Stimulated activated CD4-positive, alpha-beta T cell treated with anti-CD3 and anti-CD28 coated beads, Interleukin-2, amount 100 ng/mL, for 48 hours (primary cell): ENCODE measurements around the gene SGSH.
"Not testable (repeated sequence)": the region's sequence is repeated elsewhere in the genome, so short reads cannot be mapped to it uniquely, and the experiment has no call there.

Source experiments
- DNase-seq, 2 donors: peaks; one replicate each; pipeline ENCODE4 v3.0.0-alpha.2; 2020

The SGSH gene

DNA sequence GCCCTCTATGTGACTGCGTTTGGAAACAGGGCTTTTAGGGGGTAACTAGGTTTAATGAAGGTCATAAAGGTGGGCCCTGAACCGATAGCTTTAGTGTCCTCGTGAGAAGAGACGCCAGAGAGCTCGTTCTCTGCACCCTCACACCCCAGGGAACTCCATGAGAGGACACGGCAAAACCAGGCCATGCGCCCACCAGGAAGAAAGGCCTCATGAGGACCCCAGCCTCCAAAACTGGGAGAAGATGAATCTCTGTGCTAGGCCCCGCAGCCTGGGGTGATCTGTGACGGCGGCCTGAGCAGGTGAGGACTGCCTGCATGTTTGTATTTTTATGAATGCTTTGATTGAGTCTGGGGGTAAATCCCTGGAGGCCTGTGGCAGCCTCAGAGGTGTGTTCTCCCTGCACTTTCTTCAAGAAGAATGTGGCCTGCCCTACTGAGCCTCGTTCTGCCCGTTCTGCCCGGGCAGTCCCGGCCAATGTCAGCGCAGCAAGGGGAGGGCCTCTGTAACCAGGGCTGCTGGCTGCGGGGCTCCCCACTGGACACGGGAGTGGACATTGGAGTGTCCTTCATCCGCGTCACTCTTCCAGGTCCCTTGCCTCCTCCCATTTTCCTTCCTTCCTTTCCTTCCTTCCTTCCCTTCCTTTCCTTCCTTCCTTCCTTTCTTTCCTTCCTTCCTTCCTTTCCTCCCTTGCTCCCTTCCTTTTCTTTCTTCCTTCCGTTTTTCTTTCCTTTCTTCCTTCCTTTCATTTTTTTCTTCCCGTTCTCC is 33.7 kb upstream of the SGSH start:
- DNase-seq = no peak

DNA sequence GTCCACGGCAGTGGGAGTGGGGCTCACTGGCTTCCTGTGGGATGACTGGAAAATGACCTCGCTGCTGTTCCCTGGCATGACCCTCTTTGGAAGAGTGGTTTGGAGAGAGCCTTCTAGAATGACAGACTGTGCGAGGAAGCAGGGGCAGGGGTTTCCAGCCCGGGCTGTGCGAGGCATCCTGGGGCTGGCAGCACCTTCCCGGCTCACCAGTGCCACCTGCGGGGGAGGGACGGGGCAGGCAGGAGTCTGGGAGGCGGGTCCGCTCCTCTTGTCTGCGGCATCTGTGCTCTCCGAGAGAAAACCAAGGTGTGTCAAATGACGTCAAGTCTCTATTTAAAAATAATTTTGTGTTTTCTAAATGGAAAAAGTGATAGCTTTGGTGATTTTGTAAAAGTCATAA is 32.7 kb upstream of the SGSH start:
- DNase-seq = peak; percentile 81 to 84

DNA sequence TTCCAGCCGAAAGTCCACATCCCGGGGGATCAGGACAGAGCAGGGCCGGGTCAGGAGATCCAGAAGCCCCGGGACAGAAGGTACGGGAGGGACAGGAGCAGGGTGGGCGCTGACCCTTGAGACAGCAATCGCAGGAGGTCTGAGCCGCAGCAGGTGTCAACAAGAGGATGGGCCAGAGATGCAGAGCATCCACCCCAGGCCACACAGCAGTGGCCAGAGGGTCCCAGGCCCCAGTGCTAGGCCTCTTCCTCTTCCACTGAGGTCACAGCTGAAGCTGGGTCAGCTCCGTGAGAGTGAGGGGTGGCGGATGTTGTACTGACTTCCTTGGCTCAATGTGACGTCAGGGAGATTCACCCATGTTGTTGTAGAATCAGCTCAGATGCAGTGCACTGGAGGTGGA is 31.8 kb upstream of the SGSH start:
- DNase-seq = no peak

DNA sequence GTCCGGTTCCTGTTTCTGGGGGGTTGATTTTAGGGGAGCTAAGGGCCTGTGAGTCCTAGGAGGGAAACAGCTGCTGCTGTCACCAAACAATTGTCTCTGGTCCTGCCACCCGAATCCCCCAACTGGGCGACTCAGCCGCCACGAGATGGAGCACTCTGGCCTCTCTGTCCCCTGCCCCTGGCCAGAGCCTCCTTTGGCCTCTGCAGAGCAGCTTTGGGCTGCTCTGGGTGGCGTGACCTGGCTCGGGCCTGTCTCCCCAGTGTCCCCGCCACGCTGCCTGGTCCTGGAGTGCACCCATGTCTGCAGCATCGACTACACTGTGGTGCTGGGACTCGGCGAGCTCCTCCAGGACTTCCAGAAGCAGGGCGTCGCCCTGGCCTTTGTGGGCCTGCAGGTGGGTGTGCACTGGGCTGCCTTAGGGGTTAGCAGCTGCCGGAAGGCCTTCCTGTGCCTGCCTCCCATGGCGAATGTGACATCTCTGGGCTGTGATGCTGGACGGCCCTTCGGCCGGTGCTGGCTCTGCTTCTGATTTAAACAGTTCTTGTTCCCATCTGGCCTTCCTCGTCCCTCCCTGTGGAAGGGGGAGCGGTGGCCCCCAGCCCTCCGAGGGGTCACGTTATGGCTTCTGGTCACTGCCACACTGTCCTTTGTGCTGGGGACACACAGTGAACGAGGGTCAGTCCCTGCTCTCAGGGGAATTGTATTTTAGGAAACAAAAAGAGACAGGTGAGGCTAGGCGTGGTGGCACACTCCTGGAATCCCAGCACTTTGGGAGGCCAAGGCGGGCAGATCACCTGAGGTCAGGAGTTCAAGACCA is 29.0 kb upstream of the SGSH start:
- no peak for DNase-seq

DNA sequence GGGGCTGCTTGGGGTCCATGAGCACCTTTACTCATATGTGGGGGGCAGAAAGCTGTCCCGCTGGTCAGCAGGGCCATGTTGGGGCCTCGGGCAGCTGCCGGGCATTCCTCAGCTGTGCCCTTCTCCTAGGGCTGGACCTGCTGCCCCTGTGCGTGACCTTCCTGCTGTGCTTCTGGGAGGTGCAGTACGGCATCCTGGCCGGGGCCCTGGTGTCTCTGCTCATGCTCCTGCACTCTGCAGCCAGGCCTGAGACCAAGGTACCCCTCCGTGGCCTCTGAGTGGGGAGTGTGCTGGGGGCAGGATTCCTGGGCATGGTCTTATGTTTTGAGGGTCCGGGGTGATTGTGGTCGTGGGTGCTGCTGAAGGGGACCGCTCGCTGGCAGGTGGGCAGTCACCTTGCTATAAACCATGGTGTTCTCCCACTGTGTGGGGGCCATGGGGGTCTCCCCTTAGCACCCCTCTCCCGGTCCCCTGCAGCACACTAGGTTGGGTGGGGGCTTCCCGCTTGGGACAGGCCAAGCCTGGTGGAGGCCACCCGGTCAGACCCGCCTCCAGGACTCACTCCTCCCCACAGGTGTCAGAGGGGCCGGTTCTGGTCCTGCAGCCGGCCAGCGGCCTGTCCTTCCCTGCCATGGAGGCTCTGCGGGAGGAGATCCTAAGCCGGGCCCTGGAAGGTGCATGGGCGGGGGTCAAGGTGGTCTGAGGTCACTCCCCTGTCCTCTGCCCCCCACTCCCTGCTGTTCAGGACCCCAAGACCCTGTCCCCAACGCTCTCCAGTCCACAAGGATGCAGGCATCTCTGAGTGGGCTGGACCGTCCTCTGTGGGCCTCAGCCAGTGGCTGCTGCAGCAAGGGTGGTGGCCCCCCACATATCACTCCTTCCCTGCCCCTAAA is 28.1 kb upstream of the SGSH start:
- no peak for DNase-seq

DNA sequence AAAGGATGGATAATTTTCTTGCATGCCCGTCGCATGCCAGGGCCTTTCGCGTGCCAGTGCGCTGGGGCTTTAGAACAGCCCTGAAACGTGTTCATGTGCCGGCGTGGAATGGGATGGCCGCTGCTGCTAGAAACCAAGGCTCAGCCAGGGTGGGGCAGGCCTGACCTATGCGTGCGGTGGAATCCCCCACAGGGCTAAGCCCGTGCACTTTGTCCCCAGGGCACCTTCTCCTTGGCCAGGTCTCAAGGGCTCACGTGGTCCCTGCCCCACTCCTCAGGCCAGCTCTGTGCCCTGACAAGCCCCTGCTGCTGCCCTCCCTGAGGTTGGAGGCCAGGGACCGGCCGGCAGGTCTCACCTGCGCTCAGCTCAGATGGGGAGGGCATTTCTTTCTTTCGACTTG is 27.4 kb upstream of the SGSH start:
- DNase-seq = no peak

DNA sequence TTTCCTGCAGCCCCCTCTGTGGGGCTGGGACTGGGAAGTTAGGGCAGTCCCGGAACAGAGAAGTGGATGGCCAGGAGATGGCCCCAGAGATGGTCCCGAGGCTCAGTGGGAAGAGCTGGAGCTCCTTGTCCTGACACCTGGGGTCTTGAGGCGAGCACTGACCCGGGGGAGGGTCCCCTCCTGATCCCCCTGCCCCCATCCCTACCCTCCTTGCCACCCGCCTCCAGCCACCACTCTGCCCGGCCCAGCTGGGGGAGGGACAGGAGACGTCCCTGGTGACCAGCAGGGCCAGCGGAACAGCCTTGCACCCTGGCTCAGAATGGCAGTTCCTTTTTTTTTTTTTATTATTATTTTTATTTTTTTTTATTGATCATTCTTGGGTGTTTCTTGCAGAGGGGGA is 26.6 kb upstream of the SGSH start:
- DNase-seq = no peak

DNA sequence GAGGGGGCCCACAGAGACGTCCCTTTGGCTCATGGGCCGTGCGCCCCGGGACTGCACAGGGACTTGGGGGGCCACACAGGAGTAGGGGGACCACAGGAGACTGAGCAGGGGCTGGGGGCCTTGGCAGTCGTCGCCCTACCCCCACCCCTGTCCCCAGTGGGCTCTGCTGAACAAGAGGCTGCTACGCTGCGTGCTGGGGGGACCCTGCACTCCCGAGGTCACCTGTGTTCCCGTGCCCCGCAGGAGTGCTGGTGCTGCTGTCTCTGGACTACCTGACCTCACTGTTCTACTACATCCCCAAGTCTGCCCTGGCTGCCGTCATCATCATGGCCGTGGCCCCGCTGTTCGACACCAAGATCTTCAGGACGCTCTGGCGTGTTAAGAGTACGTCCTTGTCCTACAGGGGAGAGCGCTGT is 26.1 kb upstream of the SGSH start:
- no peak for DNase-seq

DNA sequence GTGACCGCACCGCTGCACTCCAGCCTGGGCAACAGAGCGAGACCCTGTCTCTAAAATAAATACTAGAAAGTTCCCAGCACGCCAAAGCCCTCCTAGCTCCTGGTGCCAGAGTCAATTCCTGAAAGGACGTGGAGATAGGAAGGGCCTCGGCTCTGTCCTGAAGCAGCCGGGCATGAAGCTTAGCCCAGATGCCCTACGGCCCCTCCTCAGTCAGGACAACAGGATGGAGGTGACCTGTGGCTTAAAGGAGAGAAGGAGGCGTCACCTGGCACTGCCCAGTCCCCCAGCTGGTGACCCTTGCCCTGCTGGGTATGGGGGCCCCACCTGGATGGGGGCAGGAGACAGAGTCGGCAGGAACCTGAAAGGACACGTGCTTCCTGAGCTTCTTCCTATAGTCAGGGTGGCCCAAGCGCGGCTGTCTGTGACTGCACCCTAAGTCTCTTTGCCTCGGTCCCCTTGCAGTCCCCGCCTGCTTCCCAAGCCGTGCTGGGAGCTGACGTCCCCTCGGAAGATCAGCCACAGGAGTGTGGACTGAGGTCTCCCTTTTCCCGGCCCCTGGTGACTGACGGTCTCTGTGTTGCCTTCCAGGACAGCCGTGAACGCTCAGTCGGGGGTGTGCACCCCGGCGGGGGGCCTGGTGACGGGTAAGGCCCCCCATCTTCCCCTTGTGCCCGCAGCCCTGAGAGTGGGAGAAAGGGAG is 25.6 kb upstream of the SGSH start:
- no peak for DNase-seq

DNA sequence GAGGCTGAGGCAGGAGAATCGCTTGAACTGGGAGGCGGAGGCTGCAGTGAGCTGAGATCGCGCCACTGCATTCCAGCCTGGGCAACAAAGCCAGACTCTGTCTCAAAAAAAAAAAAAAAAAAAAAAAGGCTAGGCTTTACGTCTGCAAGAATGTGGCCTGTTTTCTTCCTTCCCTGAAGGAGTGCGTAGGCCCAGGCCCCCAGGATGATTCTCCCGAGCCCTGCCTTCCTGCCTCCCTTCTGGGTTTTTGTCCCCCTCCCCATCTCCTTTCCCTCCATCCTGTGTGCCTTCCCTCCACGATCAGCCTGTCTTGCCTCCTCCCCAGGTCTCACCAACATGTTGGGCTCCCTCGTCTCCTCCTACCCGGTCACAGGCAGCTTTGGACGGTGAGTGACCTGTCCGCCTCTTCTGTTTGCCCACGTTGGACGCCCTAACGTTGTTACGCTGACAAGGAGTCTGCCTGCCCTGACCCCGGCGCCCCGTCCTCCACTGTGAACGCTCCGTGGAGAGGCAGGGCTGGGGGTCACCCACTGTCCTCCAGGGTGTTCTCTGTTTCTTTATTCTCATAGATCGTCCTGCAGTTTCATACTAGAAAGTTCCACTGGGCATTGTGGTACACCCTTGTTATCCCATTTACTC is 24.9 kb upstream of the SGSH start:
- no peak for DNase-seq

DNA sequence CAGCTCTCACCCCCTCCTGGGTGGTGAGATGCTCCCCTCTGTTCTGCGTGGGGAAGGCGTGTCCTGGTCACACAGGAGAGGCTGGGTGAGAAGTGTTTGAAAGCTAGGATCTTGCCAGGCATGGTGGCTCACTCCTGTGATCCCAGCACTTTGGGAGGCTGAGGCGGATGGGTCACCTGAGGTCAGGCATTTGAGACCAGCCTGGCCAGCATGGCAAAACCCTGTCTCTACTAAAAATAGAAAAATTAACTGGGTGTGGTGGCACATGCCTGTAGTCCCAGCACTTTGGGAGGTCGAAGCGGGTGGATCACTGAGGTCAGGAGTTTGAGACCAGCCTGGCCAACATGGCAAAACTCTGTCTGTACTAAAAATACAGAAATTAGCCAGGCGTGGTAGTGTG is 24.3 kb upstream of the SGSH start:
- not testable (repeated sequence) for DNase-seq

DNA sequence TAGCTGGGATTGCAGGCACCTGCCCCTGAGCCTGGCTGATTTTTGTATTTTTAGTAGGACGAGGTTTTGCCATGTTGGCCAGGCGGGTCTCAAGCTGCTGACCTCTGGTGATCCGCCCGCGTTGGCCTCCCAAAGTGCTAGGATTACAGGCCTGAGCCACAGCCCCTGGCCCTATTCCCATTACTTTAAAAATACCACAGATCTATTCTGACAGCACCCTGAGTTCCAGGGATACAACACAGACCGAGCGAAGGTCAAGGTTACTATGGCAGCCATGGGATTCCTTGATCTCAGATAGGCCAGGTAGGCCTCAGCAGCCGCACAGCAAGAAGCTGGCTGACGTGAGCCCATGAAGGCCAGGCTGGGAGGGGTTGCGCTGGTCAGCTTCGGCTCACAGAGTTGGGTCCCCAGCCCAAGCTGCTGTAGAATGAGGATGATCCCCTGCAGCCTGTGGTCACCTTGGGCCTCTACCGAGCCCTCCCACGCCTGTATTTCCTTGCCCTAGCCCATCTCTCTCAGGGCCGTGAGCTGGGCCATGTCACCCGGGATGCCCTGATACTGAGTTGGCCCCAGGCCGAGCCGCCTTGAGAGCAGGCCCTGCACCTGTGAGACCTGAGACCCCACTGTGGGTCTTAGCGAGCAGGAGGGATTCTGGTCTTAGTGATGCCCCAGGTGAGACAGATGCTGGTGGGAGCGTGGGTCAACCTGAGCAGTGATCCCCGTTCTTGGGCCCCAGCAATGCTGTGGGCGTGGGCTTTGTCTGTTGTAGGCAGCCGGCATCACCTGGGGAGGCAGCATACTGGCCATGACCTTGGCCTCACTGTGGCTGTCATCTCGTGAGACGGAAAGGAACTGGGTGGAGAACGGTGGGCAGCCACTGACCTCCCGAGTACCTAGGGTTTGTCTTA is 23.6 kb upstream of the SGSH start:
- no peak for DNase-seq

DNA sequence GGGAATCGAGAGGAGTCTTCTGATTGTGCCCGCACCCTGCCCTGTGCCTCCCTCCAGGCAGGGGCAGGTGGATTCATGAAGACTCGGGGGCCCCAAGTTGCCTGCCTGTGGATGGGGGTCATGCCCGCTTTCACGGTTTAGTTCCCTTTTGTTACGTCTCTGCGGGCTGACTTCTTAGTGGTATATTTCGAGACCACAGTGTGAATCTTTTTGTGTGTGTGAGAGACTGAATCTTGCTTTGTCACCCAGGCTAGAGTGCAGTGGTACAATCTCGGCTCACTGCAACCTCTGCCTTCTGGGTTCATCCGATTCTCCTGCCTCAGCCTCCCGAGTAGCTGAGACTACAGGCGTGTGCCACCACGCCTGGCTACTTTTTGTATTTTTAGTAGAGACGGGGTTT is 22.4 kb upstream of the SGSH start:
- DNase-seq = no peak

DNA sequence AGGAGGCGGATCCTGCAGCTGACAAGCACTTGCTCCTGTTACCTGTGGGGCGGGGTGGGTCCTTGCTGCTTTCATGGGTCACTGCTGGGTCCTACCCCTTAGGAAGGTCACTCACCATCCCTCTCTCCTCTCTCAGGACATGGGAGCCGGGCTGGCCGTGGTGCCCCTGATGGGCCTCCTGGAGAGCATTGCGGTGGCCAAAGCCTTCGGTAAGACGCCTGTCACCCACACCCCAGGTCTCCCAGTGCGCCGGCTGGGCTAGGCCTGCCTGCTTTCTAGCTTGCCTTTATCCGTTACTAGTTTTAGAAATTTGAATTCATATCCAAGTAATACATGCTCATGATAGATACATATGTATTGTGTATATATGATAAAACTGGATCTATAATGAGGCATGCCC is 17.3 kb upstream of the SGSH start:
- no peak for DNase-seq

DNA sequence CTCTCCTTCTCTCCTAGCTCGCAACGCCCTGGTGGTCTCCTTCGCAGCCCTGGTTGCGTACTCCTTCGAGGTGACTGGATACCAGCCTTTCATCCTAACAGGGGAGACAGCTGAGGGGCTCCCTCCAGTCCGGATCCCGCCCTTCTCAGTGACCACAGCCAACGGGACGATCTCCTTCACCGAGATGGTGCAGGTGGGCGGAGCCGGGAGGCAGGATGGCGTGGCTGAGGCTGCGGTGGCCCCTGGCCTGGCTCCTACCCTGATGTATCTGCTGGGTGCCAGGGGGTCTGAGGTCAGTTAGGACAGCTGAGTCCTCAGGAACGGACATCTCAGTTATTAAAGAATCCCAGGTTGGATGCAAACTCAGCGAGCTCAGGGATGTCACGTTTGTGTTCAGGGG is 16.8 kb upstream of the SGSH start:
- DNase-seq = no peak

DNA sequence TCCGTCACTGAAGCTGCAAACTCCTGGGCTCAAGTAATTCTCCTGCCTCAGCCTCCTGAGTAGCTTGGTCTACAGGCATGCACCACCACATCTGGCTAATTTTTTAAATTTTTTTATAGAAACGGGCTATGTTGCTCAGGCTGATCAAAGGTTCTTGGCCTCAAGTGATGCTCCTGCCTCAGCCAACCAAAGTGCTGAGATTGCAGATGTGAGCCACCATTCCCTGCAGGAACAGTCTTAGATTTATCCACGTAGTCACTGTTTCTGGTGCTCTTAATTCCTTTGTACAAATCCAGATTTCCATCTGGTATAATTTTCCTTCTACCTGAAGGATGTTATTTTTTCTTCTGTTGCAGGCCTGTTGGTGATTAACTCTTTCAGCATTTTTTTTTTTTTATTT is 13.1 kb upstream of the SGSH start:
- no peak for DNase-seq

DNA sequence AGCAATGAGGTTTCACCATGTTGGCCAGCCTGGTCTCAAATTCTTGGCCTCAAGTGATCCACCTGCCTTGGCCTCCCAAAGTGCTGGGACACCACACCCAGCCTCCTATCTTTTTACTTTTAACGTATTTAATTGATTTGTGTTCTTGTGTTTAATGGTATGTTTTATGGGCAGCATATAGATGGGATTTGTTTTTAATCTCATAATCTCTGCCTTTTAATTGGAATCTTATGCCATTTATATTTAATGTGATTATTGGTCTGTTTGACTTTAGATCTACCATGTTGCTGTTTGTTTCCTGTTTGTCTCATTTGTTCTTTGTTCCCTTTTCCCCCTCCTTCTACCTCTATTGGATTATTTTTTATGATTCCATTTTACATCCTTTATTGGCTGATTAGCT is 12.3 kb upstream of the SGSH start:
- no peak for DNase-seq

DNA sequence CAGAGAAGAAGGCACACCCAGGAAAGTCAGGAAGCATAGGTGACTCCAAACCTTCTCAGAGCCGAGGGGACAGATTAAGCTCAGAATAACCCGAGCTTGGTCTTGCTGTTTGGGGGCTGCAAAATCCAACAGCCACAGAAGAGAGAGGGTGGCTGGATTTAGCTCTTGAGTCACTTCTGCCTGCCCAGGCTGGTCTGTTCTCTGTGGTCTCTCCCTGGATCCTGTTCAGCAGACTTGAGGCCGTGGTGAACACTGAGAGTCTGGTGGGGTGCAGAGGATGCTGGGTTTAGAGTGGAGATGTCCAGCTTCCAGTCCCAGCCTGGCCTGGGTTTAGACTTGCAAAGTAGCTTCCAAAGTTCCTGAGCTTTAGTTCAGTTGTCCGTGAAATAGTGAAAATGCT is 8.9 kb upstream of the SGSH start:
- no peak for DNase-seq

DNA sequence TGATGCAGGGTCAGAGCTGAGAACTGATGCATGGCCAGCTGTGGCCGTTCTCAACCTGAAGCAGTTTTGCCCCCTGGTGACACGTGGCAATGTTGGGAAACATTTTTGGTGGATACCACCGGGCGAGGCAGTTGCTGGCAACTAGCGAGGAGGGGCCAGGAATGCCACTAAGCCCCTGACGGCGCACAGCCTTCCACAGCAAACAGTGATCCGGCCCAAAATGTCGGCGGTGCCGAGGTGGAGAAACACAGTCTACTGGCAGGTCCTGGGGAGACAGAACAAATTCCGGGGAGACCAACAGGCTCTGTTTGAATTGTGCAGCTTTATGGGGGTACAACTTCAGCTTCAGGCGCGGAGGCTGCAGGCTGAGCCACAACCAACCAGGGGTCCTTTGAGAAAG is 8.3 kb upstream of the SGSH start:
- DNase-seq = no peak

DNA sequence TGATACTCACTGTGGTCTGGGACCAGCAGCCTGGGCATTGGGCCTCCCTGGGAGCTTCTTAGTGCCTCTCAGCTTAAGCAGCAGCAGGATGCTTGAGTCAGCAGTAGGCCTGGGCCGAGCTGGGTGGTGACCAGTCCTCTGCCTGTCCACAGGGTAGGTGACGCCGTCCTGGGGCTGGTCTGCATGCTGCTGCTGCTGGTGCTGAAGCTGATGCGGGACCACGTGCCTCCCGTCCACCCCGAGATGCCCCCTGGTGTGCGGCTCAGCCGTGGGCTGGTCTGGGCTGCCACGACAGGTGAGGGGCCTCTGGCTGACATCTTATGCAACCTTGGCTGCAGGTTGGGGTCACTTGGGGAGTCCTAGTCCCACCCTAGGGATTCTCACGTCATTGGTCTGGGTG is 7.5 kb upstream of the SGSH start:
- DNase-seq = no peak

DNA sequence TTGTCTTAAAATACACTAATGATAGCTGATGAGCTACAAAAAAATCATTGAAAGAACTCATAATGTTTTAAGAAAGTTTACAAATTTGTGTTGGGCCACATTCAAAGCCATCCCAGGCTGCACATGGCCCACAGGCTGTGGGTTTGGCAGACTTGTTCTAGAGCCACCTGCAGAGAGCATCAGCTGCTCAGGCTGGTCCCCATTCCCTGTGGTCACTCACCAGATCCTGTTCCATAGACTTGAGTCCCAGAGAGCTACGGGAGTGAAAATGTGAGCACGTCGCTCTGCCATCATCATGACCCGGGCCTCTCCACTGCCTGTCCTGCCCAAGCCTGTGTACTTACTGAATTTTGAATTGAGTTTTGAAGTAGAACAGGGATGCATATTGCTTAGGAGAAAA is 7.0 kb upstream of the SGSH start:
- DNase-seq = no peak
